Anterior cingulate cortex (tissue), 58 donors: ENCODE results near the gene PLCH1.

Source experiments
- DNase-seq, 58 donors: peaks; one replicate each; lab custom pipeline; 2025; lab: John Stamatoyannopoulos, UW

Gene PLCH1

GRCh38 chr3:155364492-155364891 lies 380.4 kb downstream of the PLCH1 start:
- no peak for DNase-seq

GRCh38 chr3:155363690-155364070 lies 381.2 kb downstream of the PLCH1 start:
- DNase-seq = no peak

DNA sequence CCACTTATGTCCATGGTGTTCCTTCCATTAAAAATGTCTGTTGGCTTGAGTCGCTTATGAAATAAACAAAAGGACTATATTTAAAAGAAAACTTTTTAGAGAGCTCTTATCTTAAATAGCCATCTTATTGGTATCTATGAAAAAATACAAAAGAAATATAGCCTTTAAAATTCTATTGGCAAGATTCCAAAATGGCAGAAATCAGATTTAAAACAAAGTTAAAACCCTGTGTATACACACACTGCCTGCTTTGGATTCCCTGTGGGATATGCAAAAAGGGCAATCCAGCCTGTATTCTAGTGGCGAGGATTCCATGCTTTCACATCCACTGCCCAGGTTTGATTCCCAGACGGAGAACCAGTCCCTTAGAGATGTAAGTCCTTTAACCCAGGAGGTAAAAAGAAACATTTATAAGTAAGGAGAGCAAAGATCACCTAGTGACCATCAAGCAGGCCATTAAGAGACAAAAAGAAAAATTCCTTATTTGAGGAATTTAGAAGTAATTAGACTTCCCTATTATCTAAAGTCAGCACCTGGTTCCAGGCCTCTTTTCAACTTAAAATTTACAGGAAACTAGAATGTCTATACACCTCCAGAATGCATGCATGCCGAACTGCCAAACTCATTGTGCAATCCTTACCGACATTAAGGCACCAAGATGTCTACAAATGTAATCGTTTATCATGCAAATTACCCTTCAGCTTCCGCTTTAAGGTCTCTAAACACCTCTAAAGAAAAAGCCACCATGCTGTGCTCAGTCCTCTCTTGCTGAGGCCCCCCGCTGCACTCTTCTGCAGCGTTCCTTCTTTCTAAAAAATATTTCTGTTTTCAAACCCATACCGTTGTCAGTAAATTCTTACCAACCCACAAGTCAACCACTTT lies 381.8 kb downstream of the PLCH1 start:
- DNase-seq = no peak

DNA sequence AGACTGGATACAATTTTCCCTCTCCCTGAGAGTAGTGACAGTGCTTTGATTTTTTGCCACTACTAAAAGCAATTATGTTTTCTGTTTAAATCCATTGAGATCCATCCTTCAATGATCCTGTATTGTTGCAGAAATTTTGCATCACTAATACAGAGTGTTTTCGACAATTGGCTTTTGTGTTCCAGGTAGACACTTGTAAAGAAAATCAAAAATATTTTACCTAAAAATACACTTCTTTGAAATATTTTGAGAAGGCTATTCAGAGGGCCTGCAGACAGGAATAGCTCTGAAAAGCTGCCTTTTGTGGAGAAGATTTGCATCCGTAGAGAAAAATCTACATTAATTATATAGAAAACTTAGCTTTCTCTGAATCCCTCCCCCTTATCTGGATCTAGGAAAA lies 384.6 kb downstream of the PLCH1 start:
- DNase-seq = no peak

DNA sequence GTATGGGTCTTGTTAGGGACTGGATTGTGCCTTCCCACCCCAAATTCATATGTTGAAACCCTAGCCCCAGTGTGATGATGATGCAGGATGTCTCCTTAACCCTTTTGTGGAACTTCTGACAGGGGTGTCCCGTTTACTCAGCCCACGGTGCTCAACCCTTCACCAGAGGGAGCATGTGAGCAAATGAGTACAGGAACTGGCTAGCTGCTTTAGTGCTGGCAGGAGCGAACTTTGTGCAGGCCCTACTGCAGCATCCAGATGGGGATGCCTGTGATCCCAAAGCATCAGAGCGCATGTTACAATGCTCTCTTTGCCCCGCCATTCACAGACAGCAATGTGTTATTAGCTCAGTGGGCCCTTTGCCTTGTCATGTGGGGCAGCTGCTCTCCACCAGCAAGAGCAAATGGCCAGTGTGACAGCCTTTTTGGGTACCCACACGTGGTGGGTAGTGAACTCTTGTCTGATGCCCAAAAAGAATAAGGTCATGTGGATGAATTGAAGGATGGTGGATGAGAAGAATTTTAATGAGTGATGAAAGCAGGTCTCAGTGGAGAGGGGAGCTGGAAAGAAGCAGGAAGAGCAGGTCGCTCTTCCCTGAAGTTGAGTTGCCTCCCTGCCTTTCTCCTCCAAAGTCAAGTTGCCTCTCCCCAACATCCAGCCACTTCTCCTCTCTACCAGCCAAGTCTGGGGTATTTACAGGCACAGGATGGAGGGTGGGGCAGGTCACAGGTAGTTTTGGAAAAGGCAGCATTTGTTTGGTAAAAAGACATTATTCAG lies 388.1 kb downstream of the PLCH1 start:
- DNase-seq = peak in 5 of 58 donors; percentile 3 to 9 (median 7)

GRCh38 chr3:155354658-155355057 lies 390.2 kb downstream of the PLCH1 start:
- DNase-seq = no peak

GRCh38 chr3:155352900-155353490 lies 391.9 kb downstream of the PLCH1 start:
- DNase-seq = peak in 1 of 58 donors; percentile 24

GRCh38 chr3:155350571-155350970 lies 394.3 kb downstream of the PLCH1 start:
- no peak for DNase-seq

DNA sequence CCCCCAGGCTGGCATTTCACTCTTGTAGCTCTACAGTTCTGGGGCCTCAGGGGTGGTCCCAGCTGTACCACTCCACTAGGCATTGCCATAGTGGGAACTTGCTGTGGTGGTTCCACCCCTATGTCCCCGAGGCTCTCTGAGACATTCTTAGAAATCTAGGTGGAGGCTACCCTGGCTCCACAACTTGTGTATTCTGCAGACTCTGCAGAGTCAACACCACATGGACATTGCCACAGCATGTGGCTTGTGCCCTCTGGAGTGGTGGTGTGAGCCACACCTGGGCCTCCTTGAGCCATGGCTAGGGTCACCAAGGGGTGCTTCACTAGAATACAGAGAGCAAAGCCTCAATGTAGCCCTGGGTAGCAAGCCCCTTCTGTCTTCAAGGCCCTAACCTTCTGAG lies 397.0 kb downstream of the PLCH1 start:
- DNase-seq = no peak

DNA sequence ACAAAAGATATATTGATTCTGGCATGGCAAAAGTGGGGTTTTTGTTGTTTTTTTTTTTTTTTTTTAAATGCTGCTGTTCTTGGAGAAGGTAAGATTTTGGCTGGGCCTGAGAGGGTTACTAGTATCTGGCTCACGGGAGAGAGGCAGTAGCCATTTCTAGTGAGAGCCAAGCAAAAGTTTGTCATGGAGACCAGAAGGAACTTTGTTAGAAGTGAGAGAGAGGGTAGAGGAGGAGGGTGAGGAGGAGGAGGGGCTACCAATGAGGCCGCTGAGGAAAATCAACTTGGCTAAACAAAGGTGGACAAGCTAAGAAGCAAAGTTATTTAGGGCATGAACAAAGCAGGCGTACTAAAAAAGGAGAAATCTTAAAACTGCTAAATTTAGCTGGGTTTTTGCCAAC lies 402.5 kb downstream of the PLCH1 start:
- DNase-seq = peak in 12 of 58 donors; percentile 2 to 51 (median 16)

- no peak for DNase-seq
Observed at GRCh38 chr3:155339052-155339451, 405.8 kb downstream of the PLCH1 start.

DNA sequence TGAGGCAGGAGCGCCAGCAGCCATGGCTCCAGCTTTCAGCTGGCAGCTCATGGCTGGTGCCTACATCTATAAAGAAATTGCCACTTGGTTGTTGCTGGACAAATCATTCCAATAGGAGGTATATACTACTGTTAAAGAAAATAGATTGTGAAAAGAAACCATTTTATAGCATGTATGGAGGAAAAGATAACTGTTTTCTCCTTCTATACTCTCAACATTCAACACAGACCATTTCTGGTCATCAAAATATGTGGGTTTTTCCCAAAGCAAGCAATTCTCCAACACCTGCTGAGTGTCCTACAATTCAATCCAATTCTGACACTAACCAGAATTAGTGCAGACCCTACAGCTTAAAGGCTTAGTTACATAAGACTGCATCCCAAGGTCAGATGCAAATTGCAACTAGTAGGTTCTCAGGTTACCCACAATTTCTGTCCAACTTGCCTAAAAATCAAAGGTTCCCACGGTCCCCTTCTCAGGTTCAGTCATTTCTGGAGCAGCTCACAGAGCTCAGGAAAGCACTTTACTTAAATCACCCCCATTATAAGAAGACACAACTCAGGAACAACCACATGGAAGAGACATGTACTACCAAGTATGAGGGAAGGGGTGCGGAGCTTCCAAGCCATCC lies 409.0 kb downstream of the PLCH1 start:
- no peak for DNase-seq

DNA sequence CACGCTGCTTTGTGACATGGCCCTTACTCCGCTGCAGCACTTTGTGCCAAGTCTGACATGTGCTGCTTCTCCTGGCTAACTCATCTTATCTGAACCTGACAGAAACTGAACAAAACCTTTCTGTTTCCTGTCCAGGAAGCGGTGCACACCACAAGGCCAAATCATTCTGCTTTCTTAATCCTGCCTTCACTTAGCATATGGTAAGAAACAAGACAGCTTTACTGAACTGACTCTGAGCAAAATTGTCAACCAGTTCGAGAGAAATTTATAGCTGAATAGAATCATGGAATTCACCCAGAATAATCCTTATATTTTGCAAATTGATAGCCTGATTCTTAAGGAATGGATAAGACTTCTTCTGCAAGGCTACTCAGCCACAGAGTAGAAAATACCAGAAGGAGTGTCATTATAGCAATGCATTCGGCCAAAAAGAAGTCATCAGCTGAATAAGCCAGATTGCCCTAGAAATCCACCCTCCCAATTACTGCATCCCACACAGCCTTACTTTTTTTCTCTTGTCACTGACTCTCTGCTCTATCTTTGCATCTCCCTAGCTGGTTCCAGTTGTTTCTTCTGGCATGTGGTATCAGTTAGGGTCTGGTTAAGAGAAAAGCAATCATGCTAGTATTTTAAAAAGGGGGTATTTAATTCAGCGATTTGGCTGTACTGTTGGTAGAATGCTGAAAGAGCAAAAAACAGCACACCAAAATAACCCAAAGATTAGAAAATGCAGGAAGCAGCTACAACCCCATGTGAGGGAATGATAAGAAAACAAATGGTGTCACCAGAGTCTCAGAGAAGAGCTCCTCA lies 409.8 kb downstream of the PLCH1 start:
- DNase-seq = peak in 1 of 58 donors; percentile 1

DNA sequence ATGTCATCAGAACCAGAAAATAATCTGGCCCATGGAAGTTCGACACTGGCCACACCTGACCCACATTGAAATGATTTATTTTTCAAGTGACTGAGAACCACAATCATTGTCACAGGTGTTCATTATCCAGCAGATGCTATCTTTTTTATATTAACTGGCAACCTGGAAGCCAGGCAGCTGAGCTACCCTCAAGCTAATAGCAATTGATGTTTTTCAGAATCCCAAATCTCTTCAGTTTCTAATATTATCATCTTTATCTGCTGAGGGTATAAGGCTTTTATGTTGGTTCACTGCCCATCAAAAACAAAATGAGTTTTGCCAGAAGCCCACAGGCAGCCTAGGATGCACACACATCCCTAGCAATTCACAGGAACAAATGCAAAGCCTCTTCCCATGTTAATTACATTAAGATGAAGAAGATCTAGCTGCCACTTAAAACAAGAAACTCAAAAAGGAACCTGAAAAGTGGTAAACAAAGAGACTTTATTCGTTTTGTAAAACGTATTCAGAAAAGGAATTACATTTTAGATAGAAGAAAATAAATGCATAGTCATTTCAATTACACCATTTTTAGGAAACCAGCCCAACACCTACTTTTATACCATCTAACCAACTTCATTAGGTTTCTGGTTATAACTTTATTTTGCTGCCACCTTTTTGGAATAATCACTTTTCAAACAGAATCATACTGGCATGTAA lies 410.5 kb downstream of the PLCH1 start:
- no peak for DNase-seq

- DNase-seq = no peak
Observed at GRCh38 chr3:155332716-155333115, 412.2 kb downstream of the PLCH1 start.

- no peak for DNase-seq
Observed at GRCh38 chr3:155331078-155331477, 413.8 kb downstream of the PLCH1 start.

DNA sequence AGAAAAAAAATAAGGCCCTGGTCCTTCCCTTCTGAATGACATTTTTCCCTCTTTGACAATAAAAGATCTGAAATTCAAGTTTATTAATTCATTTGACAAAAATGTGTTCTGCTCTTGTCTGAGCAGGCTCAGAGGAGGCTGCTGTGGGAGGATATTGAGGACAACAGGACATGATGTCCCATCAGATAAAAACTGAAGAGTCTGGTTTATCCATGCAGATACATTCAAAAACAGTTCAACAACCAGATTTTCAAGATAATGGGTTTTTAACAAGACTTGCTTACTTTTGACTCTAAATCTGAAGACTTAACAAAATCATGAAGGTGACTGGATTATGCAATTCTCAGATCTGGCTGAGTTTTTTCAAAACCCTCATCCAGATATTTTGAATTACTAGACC lies 414.5 kb downstream of the PLCH1 start:
- DNase-seq = no peak

DNA sequence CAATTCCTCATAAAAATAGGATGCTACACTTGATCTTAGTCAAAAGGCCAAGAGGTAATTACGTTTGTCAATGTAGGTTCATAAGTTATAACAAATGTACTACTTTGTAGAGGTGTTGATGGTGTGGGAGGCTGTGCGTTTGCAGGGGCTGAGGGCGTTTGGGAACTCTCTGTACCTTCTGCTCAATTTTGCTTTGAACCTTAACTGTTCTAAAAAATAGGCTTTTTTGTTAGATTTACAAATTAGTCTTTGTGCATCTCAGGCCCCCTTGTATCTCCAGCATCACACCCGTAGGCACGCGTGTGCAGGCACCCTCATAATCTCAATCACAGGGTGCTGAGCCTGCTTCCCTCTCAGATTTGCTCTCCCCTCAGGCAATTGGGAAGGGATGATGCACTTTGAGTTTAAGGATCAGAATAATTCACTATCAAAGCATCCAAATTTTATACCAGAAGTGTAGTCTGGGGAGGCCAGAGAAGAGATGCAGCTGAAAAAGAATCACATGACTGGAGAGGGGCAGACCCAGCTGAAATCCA lies 415.3 kb downstream of the PLCH1 start:
- DNase-seq = no peak

- no peak for DNase-seq
Observed at GRCh38 chr3:155327871-155328270, 417.0 kb downstream of the PLCH1 start.
